Putamen (tissue), 1 donor: ENCODE data around the gene DVL1.
"Not testable (repeated sequence)": the region's sequence is repeated elsewhere in the genome, so short reads cannot be mapped to it uniquely, and the experiment has no call there.

ENCODE experiments used
- DNase-seq: peaks from one replicate; pipeline ENCODE4 v3.0.0-alpha.2; 2016; ENCODE audit warnings: low spot score

Gene DVL1

GRCh38 chr1:1349256-1350012 is at the start of gene DVL1:
Gene DVL1 (minus strand): TSS chr1:1349418. CDS start chr1:1349065, 353 bp downstream.
- peak; percentile 58 for DNase-seq

- no peak for DNase-seq
These were observed 49.5 kb upstream of the DVL1 start for GRCh38 chr1:1398677-1399186.

- DNase-seq = no peak
These were observed 48.8 kb upstream of the DVL1 start for GRCh38 chr1:1397839-1398523.

- no peak for DNase-seq
These were observed 45.9 kb upstream of the DVL1 start for GRCh38 chr1:1395166-1395565.

DNA sequence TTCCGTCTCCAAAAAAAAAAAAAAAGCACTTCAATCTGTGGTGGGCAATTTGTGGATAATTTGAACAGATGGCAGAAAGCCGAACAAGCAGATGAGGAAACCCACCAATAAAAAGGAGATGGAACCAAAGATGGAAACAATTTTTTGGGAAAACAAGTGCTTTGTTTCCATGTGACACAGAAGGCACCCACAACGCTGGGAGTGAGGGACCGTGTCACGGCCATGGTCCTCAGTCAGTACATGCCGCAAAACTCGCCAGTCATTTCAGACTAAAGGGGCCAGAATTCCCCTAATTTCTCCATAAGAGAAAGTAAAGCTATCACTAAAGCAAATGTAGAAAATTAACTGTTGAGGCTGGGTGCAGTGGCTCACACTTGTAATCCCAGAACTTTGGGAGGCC is 44.9 kb upstream of the DVL1 start:
- no peak for DNase-seq

- no peak for DNase-seq
These were observed 44.2 kb upstream of the DVL1 start for GRCh38 chr1:1393428-1393827.

- no peak for DNase-seq
These were observed 43.8 kb upstream of the DVL1 start for GRCh38 chr1:1393014-1393413.

DNA sequence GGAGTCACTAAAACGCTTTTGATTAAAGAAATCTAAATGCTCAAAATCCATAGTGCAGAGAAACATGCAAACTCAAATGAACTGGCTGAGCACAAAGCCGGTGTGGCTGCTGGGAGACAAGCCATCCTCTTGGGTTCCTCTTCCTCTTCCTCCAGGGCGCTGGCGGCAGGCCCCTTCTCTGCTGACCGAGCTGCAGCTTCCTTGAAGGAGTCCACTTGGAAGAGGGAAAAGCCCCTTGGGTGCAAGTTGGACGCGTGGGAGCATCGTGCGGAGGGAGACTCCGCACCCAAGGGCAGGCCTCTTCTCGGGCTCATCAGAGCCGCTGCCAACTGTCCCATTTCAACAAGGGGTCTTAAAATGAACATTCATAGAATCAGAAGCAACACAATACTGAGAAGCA is 42.0 kb upstream of the DVL1 start:
- no peak for DNase-seq

GRCh38 chr1:1390675-1391074 is 41.5 kb upstream of the DVL1 start:
- no peak for DNase-seq

GRCh38 chr1:1388078-1388472 is 38.9 kb upstream of the DVL1 start:
- DNase-seq = no peak

DNA sequence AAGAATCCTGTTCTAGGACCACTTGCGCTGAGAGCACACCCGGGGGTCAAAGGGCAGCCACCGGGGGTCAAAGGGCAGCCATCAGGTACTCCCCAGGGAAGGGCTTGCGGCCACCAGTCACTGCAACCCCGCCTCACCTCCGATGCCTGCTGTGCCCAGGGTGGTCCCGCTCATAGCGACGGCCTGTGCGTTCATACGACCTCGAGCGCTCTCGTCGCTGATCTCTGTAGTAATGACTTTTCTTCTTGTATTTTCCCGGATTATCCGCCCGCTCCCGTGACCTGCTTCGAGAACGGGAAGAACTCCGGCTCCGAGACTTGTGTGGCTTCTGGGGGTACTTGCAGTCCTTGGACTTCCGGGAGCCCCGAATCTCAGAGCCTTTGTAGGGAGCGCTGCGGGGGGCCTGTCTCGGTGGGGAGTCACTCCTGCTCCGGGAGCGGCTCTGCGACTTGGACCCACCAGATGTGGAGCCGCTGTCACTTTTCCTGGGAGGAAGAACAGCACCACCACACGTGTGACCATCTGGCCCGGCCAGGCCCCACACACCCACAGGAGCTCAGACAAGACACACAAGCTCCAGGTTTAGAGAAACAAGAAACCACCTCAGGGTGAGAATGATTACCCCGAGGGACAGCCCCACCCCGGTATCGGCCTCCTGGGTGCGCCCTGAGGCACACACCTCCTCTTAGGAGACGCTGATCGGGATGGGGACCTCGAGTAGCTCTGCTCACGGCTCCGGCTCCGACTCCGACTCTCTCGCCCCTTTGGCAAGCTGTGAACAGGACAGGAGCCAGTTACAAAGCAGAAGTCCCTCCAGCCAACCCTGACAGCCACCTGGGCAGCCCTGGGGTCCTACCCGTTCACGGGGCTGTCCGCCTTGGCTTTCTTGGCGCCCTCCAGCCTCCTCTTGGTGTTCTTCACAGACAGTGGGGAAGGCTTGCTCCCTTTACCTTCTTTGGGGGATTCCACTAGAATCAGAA is 38.2 kb upstream of the DVL1 start:
- no peak for DNase-seq

- DNase-seq = no peak
These were observed 36.7 kb upstream of the DVL1 start for GRCh38 chr1:1385931-1386330.

GRCh38 chr1:1385339-1385738 is 36.1 kb upstream of the DVL1 start:
- DNase-seq = not testable (repeated sequence)

DNA sequence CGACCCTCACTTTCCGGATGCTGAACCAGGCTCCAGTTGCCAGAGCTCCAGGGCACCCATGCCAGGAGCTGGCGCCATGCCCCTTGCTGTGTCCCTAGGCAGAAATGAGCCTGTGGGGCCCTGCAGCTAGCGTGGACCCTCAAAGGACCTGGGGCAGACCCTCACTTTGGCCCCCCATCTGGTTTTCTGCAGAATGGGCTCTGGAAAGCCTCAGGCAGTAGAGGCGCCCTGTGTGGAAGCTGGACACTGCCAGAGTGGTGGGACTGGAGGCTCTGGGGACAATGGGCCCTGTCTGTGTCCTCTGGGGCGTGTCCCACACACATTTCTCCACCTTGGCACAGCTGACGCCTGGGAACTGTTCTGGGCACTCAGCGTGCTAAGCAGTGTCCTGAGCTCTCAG is 32.1 kb upstream of the DVL1 start:
- DNase-seq = no peak

GRCh38 chr1:1380860-1381259 is 31.6 kb upstream of the DVL1 start:
- no peak for DNase-seq

DNA sequence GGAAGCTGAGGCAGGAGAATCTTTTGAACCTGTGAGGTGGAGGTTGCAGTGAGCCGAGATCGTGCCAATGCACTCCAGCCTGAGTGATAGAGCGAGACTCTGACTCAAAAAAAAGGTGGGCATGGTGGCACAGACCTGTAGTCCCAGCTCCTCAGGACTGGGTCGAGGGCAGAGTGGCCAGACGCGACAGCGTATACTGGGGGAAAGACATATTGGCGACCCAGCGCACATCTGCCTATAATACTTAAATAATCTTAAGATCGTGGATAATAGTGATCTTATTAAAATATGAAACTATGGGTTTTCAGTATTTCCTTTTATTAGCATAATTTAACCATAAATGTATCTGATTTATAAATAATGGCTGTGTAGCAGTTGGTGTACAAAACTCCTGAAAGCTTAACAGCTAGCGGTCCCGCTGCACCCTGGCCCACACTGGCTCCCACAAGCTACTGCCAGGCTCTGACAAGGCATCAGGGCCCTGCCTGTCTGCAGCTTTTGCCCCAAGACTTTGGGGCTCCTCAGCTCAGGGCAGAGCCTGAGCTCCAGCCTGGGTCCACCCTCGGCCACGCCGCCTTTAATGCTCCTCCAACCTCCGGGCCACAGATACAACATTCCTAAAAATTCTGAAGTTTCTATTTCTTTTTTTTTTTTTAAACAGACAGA is 28.5 kb upstream of the DVL1 start:
- no peak for DNase-seq

DNA sequence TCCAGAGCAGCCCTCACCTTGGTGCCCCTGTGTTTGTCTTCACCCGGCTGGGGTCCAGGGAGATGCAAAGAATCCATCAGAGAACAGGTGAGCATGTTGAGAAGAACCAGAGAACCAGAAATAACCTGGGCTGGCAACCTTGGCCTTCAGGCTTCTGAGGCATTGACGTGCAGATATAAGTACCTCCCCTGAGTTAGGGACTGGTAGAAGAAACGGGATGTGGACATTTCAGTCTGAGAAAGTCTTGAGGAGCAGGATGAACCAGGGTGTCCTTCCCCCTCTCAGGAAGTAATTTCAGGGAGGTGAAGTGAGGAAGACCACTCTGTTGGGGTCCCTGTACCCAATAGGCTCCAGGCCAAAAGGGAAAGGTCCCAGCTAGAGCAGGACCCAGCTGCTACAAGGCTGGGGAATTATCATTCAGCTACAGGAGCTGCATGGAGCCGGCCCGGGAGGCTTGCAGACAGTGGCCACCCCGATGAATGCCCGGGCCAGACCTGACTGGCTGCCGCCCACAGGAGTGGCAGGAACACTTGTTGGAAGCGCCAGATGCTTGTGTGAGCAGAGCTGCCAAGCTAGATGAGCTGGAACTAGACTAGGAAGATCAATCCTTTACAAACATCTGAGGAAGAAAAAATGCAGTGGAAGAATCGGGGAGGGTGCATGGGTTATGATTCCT is 27.5 kb upstream of the DVL1 start:
- no peak for DNase-seq

DNA sequence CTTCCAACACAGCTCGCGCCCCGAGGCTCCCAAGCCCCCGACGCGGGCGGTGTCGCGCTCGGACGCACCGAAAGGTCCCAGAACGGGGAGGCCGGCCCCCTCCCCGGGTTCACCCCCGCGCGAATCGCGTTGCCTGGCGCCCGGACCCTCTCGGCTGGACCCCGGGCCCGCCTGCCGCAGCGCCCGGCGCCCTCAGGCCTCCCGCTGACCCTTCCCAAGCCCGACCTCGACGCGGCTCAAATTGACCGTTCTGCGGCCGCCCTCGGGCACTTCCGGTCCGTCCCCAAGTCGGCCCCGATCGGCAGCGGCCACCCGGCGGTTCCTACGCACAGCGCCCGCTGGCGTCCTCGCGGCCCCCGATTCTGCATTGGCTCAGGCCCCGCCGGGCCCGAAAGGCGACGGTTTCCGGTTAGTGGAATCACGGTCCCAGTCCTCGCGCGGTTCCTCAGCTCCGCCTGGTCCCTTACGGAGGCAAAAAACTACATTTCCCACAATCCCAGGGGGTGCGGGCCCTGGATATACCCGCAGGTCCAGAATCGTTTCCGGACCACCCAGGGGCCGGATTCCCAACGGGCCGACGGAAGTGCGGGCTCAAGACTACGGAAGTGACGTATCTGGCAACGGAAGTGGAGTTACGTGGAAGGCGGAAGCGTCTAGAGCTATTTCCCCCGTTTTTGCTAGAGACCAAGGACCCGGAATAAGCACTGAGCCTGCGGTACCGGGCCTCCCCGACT is 25.9 kb upstream of the DVL1 start, which contains the start of gene AURKAIP1:
TSS of gene AURKAIP1 (minus strand) at position 279 of the 734 bp plus-strand sequence. CDS start 451 bp downstream, outside the sequence.
- DNase-seq = peak; percentile 100

GRCh38 chr1:1374589-1374928 is 25.3 kb upstream of the DVL1 start:
- DNase-seq = no peak

DNA sequence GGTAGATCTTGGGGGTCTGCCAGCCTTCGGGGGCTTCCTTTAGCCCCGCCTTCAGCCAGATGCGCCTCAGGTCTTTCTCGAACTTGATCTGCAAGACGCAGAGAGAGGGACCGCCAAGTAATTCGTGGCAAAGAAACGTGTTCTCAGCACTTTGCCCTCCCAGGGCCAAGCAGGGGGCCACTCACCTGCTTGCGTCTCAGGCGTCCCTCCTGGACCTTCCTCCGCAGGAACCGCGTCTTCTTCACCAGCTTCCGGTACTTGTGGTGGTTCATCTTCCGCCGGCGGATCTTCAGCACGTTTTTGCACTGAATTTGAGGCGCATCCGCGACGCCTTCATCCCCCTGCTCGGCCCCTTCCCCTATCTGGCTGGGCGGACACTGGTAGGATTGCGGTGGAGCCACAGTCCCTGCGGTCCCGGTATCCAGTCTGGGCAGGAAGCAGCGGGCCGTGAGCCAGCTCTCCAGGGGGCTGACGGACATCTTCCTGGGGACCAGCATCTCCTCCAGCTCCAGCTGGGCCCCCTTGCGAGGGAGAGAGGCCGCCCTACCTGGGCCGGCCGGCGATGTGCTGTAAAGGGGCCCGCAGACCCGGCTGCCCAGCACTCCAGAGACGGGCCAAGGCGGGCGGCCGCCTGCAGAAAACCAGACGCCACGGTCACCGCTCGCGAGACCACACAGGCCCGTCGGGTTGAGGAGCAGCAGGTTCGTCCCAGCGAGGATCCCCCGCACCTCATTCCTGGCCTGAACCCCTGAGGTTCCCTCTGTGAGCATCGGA is 24.8 kb upstream of the DVL1 start:
- no peak for DNase-seq
